Small intestine (tissue), 7 donors: Measurements from ENCODE around the gene IP6K3. TPM values are rescaled to one million over a fixed set of nuclear protein-coding genes. Genes with fewer than 3 reads are reported as not detected.

ENCODE experiments used
- DNase-seq, 2 donors: peaks; one replicate each; pipeline versions ENCODE4 v3.0.0 to v3.0.0-alpha.2; 2013
- FAIRE-seq: peaks from 2 replicates; lab custom pipeline; 2012; peaks lifted over from hg19 to GRCh38; lab: Jason Lieb, UNC
- H3K27ac ChIP-seq, 3 donors: one replicate each; pipeline ENCODE4 v1.5.1; 2013; ENCODE audit warnings: low read length in 2 of 3, mild to moderate bottlenecking in 2 of 3, control low read depth in 1 of 3, inconsistent platforms in 1 of 3, low read depth in 1 of 3, moderate library complexity in 1 of 3
- H3K27me3 ChIP-seq, 3 donors: one replicate each; pipeline ENCODE4 v1.6.1; 2013; ENCODE audit warnings: low read length in 3 of 3, inconsistent platforms in 1 of 3; ENCODE audit not compliant: control insufficient read depth in 3 of 3, insufficient read depth in 3 of 3
- H3K36me3 ChIP-seq, 3 donors: one replicate each; pipeline ENCODE4 v1.6.1; 2013; ENCODE audit warnings: low read length in 3 of 3, inconsistent platforms in 1 of 3, low read depth in 1 of 3, mild to moderate bottlenecking in 1 of 3, moderate library complexity in 1 of 3; ENCODE audit not compliant: control insufficient read depth in 3 of 3, insufficient read depth in 2 of 3
- H3K4me1 ChIP-seq, 3 donors: one replicate each; pipeline ENCODE4 v1.6.1; 2013; ENCODE audit warnings: low read length in 2 of 3, inconsistent platforms in 1 of 3, low read depth in 1 of 3, mild to moderate bottlenecking in 1 of 3, moderate library complexity in 1 of 3; ENCODE audit not compliant: control insufficient read depth in 3 of 3, insufficient read depth in 2 of 3
- H3K4me3 ChIP-seq, 3 donors: one replicate each; pipeline ENCODE4 v1.5.1; 2013; ENCODE audit warnings: low read length in 3 of 3, control low read depth in 1 of 3, inconsistent platforms in 1 of 3, low read depth in 1 of 3, mild to moderate bottlenecking in 1 of 3, moderate library complexity in 1 of 3
- H3K9me3 ChIP-seq, 2 donors: one replicate each; pipeline ENCODE4 v1.6.1; 2013; ENCODE audit warnings: low read depth in 1 of 2, low read length in 1 of 2; ENCODE audit not compliant: control insufficient read depth in 2 of 2, insufficient read depth in 1 of 2
- WGBS, 3 donors: extraction: QIAGEN DNeasy Blood & Tissue Kit; methylation state at CpG; one replicate each; pipeline ENCODE4 v1.1.7; 2013; 5-methylcytosine and 5-hydroxymethylcytosine counted together
- polyA plus RNA-seq, 4 donors: library from polyadenylated mRNA; stranded (reverse) in 3 of 4; unstranded in 1 of 4; fragments of 200-250 nt in 3 of 4; fragments of 120-200 nt in 1 of 4; gene quantifications; one replicate each; pipeline versions ENCODE4 v1.2.1 to v1.2.3, GENCODE V29; 2013
- donor health status: healthy with polysubstance abuse.
- donor health status: control.
- donor health status: control.
- donor health status: Bipolar disorder and iron deficiency.
- donor health status: healthy.

Gene IP6K3
- polyA plus RNA-seq, 4 donors = 0.35 to 1.0 (median 0.72) TPM

DNA sequence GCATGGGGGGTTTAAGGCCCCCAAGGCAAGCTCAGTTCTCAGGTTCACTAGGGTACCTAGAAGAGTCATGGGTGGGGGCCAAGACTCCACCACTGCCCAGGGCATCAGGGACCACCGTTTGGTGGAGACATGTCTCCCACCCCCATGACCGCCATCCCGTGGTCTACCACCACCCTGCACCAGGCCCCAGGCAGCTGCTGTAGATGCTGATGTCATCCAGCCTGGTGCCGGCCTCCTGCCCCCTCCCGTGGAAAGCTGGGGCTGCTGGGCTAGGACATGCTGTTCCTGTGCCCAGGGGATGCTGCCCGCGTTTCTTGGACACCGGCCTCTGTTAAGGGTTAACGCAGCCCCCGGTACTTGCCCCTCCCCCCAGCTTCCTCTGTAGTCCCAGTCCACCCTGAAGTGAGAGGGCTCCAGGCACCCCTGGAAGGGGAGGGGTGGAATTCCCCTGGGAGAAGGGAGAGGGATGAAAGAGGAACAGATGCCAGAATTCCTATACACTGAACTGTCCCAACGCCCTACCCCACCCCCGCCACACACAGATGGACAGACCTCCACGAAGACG, 587 bp downstream of the IP6K3 start:
- FAIRE-seq = no peak
- Histone ChIP-seq H3K4me1 (peaks cover 0 to 42% (median 0%) of the 10 kb centered on the region in 3 donors), H3K9me3 (no peaks in the 10 kb centered on the region), H3K4me3 (peak overlapping the region in 1 of 3 donors; percentile 3), H3K36me3 (no peaks in the 10 kb centered on the region), H3K27ac (peak overlapping the region in 2 of 3 donors; percentile 76 to 86), H3K27me3 (peaks cover 0 to 3% (median 0%) of the 10 kb centered on the region in 3 donors)
- DNase-seq = peak in 1 of 2 donors; percentile 26
- WGBS, 3 donors = 42 to 57% (median 51%) methylated on average over 9 to 14 of the region's 14 CpGs

DNA sequence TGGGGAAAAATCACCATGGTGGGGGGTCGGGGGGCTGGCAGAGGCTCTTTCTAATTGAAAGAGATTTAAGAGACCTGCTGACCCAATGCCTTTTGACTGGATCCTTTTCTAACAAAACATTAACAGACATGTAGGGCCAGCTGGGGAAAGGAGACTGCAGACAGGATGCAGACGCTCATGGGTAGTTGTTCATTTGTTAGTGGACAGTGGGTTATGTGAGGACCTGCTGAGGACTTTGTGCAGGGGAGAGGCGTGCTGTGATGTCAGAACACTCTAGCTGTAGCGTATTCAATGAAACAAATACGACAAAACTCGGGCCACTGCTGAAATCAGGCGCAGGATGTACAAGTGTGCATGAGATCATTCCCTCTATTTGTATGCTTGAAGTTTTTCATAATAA, 1.2 kb downstream of the IP6K3 start:
- peak in 1 of 2 donors; percentile 70 for DNase-seq
- FAIRE-seq = no peak
- H3K27ac ChIP-seq = peak overlapping the region in 2 of 3 donors; percentile 76 to 86
- no peaks in the 10 kb centered on the region for H3K36me3 ChIP-seq
- WGBS, 3 donors = 44 to 66% (median 64%) methylated on average over 7 of the region's 7 CpGs
- H3K4me3 ChIP-seq = no peak overlapping the region
- H3K9me3 ChIP-seq = no peaks in the 10 kb centered on the region
- peaks cover 0 to 42% (median 0%) of the 10 kb centered on the region in 3 donors for H3K4me1 ChIP-seq
- H3K27me3 ChIP-seq = peaks cover 0 to 3% (median 0%) of the 10 kb centered on the region in 3 donors

DNA sequence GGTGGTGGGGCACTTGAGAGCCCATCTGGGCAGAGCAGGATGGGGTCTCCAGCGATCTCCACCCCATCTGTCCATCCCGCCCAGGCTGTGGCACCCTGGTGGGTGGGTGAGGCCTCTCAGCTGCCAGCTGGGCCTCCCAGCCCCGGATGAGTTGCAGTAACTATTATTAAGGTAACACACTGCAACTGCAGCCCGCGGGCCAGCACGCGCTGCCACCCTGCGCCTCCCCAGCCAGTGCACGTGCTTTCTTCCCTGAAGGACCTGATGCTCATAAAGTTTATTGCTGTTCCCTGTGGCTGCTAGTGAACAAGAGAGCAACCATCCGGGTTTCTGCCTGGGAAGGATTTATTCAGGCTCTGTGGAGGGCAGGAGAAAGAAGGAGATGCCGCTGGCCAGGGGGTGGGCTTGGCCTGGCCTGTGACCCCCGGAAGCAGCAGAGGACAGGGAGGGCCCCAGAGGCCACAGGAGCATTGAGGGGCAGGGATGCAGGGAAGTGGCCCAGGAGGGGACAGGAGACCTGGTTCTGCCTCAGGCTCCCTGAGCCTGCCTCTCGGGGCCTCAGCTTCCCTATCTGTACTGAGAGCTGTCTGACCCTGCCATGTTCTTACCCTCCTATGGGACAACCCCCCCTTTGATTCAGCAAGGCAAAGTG, 1.7 kb downstream of the IP6K3 start:
- WGBS, 3 donors = 17 to 52% (median 29%) methylated on average over 12 to 13 of the region's 13 CpGs
- peak overlapping the region in 2 of 3 donors; percentile 76 to 86 for H3K27ac ChIP-seq
- no peaks in the 10 kb centered on the region for H3K36me3 ChIP-seq
- peaks cover 0 to 3% (median 0%) of the 10 kb centered on the region in 3 donors for H3K27me3 ChIP-seq
- FAIRE-seq (no peak), DNase-seq (peak; percentile 53 to 88)
- H3K4me1 ChIP-seq = peaks cover 0 to 47% (median 0%) of the 10 kb centered on the region in 3 donors
- H3K9me3 ChIP-seq = no peaks in the 10 kb centered on the region
- no peak overlapping the region for H3K4me3 ChIP-seq

DNA sequence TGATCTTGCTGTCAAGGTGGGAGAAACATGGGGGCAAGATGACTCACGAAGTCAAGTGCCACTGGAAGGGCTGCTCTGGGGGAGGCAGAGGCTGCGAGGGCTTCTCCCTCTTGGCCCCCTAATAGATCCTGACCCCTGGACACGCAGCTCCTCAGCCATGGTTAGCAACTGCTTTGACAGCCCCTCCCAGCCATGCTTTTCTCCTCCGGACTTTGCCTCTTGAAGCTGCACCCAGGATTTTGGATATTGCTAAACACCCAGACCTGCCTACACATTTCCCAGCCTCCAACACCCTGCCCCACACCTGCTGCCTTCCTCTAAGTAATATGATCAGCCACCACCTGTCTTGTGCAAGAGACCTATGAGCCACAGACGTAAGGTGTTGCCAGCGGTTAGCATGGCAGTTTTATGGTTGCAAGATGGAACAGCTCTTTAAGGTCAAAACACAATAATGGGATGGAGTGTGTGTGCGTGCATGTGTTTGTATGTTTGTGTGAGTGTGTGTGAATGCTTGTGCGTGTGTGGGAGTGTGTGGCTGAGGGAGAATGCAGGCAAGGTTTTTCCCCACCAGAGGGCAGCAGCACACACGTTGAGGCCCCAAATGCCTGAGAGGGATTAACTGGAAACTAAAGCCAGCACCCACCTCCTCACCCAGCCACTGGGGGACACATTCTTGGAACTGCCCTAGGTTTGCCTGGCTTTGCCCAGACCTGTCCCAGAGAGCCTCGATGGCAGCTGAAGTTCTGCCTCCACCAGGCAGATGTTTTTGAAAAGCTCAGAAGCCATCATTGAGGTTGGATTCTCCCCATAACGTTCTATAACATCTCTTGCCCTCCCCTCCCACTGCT, 2.5 kb downstream of the IP6K3 start:
- no peak overlapping the region for H3K4me3 ChIP-seq
- WGBS, 3 donors = 3 to 29% (median 23%) methylated on average over 11 of the region's 11 CpGs
- H3K36me3 ChIP-seq = no peaks in the 10 kb centered on the region
- DNase-seq (peak; percentile 71 to 92), FAIRE-seq (no peak)
- H3K27me3 ChIP-seq = peaks cover 0 to 3% (median 0%) of the 10 kb centered on the region in 3 donors
- H3K9me3 ChIP-seq = no peaks in the 10 kb centered on the region
- H3K4me1 ChIP-seq = peaks cover 0 to 55% (median 0%) of the 10 kb centered on the region in 3 donors
- peak overlapping the region in 1 of 3 donors; percentile 76 for H3K27ac ChIP-seq

DNA sequence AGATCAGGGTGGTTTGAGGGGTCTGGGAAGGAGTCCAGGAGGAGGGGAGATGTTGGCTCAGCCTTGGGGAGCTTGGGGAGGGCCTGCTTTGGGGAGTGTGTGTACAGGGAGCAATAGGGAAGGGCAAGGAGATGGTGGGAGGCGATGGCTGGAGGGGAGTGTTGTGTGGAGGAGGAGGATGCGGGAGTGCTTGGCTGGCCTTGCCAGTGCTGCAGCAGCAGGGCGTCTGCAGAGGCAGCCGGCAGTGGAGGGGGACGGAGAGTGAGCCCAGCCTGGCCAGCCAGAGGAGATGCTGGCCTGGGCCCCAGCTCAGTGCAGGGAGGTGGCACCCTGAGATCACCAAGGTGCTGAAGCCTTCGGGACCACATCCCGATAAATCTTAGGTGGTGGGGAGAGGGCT, 3.9 kb downstream of the IP6K3 start:
- H3K4me3 ChIP-seq = no peak overlapping the region
- WGBS, 3 donors = 73 to 89% (median 80%) methylated on average over 6 to 7 of the region's 7 CpGs
- H3K36me3 ChIP-seq = no peaks in the 10 kb centered on the region
- H3K9me3 ChIP-seq = no peaks in the 10 kb centered on the region
- no peak for FAIRE-seq
- H3K27me3 ChIP-seq = peaks cover 0 to 3% (median 0%) of the 10 kb centered on the region in 3 donors
- no peak overlapping the region for H3K27ac ChIP-seq
- peaks cover 0 to 58% (median 0%) of the 10 kb centered on the region in 3 donors for H3K4me1 ChIP-seq
- DNase-seq = no peak

DNA sequence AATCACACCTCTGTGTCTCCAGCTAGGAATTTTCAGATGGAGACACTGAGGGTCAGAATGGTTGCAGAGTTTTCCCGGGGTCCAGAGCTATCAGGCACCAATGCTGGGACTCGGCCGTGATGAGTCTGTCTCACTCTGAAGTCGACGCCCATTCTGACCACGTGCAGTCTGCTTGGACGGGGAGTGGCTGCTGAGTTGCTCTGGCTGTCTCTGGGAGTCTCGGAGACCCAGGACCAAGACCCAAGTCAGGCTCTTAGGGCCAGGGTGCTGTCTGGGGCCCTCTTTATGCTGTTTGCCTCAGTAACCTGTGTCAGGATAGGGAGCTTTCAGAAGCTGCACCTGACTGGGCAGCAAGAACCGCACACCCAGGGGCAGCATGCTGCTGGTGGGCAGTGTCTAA, 4.6 kb downstream of the IP6K3 start:
- 60 to 67% (median 61%) methylated on average over 9 of the region's 9 CpGs for WGBS, 3 donors
- peaks cover 0 to 58% (median 0%) of the 10 kb centered on the region in 3 donors for H3K4me1 ChIP-seq
- peaks cover 0 to 2% (median 0%) of the 10 kb centered on the region in 3 donors for H3K27me3 ChIP-seq
- no peak overlapping the region for H3K27ac ChIP-seq
- H3K36me3 ChIP-seq = no peaks in the 10 kb centered on the region
- DNase-seq (peak in 1 of 2 donors; percentile 28), FAIRE-seq (no peak)
- H3K4me3 ChIP-seq = no peak overlapping the region
- H3K9me3 ChIP-seq = no peaks in the 10 kb centered on the region

DNA sequence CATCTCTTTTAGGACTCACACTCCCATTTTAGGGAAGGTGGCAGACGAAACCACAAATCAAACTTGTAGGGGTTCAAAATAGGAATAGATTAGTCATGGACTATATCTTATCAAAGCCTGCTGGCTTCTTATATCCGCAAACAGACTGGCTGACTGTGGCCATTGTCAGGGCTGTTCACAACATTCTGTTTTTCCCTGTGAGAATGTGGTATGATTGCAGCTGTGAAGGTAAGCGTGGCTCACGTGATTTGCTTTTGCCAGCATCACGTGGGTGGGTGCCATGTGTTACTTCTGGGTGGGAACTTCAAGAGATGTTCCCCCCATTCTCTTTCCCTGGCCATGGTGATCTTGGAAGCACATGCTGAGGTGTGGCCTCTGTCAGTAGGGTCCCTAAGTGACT, 5.9 kb downstream of the IP6K3 start:
- FAIRE-seq (no peak), DNase-seq (no peak)
- 62 to 81% (median 62%) methylated on average over 5 of the region's 5 CpGs for WGBS, 3 donors
- Histone ChIP-seq H3K4me1 (peaks cover 0 to 46% (median 0%) of the 10 kb centered on the region in 3 donors), H3K27ac (peak overlapping the region in 1 of 3 donors; percentile 68), H3K4me3 (no peak overlapping the region), H3K27me3 (no peaks in the 10 kb centered on the region), H3K9me3 (no peaks in the 10 kb centered on the region), H3K36me3 (no peaks in the 10 kb centered on the region)

DNA sequence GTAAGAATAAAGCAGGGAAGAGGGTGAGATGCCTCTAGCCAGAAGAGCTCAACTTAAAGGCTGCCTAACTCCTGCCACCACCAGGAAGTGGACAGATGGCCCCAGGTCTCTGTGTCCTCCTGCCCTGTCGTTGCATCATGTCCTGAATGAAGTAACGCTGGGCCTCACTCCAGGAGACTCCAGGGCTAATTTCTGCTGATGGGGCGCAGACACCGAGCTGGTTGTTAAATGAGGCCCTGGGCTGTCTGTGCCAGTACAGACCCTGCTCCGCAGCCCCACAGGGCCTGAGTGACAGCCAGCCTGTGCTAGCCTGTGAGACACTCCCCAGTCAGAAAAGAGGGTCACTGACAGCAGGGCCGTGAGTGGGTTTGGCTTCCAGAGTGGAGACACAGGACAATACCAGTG, 6.5 kb downstream of the IP6K3 start:
- Histone ChIP-seq H3K27ac (peak overlapping the region in 2 of 3 donors; percentile 17 to 68), H3K36me3 (no peaks in the 10 kb centered on the region), H3K4me1 (peaks cover 0 to 40% (median 0%) of the 10 kb centered on the region in 3 donors), H3K9me3 (no peaks in the 10 kb centered on the region), H3K4me3 (no peak overlapping the region), H3K27me3 (no peaks in the 10 kb centered on the region)
- DNase-seq = peak in 1 of 2 donors; percentile 72
- WGBS, 3 donors = 38 to 86% (median 72%) methylated on average over 6 of the region's 6 CpGs
- no peak for FAIRE-seq
